Ishikawa (cell line): Measurements from ENCODE around the gene LMF1.

Experiments
- CREB1 ChIP-seq: IDR thresholded peaks from 2 replicates; pipeline ENCODE4 v1.6.1; 2012; ENCODE audit warnings: low read depth
- EGR1 ChIP-seq: IDR thresholded peaks from 2 replicates; pipeline ENCODE4 v1.6.1; 2012
- EP300 ChIP-seq: IDR thresholded peaks from 2 replicates; pipeline ENCODE4 v1.6.1; 2012; ENCODE audit warnings: borderline replicate concordance
- FOXM1 ChIP-seq: IDR thresholded peaks from 2 replicates; pipeline ENCODE4 v1.6.1; 2012; ENCODE audit warnings: low read depth, borderline replicate concordance
- MAX ChIP-seq: IDR thresholded peaks from 2 replicates; pipeline ENCODE4 v1.6.1; 2012
- NFIC ChIP-seq: IDR thresholded peaks from 2 replicates; pipeline ENCODE4 v1.6.1; 2012
- RAD21 ChIP-seq: IDR thresholded peaks from 2 replicates; pipeline ENCODE4 v1.6.1; 2012; ENCODE audit warnings: low read depth
- TAF1 ChIP-seq: IDR thresholded peaks from 2 replicates; pipeline ENCODE4 v1.6.1; 2012; ENCODE audit warnings: low read depth, mild to moderate bottlenecking
- TEAD4 ChIP-seq: IDR thresholded peaks from 2 replicates; pipeline ENCODE4 v1.6.1; 2012
- USF1 ChIP-seq: IDR thresholded peaks from 2 replicates; pipeline ENCODE4 v1.6.1; 2012
- ZBTB7A ChIP-seq: IDR thresholded peaks from 2 replicates; pipeline ENCODE4 v1.6.1; 2012; ENCODE audit warnings: low read depth

DNA sequence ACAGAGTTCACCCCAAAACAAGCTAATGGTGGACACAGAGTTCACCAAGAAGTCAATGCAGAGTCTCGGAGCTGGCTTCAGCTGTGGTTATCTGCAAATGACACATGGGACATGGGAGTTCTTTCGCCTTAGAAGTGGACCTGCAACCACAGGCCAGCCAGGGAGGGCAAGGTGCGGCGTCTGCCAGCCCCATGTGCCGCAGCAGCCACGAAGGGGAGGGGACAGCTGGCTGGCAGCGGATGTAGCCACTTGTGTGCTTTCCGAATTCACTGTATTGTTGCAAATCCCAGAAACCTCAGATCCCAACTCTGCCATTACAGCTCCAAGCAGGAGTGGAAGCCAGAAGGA is 24.8 kb downstream of the LMF1 start:
- TF ChIP-seq TEAD4 = no peak
- no peak for TF ChIP-seq TAF1
- no peak for TF ChIP-seq MAX
- no peak for TF ChIP-seq FOXM1
- no peak for TF ChIP-seq CREB1
- TF ChIP-seq USF1 = no peak
- TF ChIP-seq NFIC = no peak
- no peak for TF ChIP-seq EP300
- no peak for TF ChIP-seq ZBTB7A
- no peak for TF ChIP-seq EGR1
- TF ChIP-seq RAD21 = no peak
